NCI-H460 (cell line): ENCODE data around the gene OR6B2. TPM values are rescaled to one million over a fixed set of nuclear protein-coding genes. Genes with fewer than 3 reads are reported as not detected.

Experiments
- DNase-seq: peaks from one replicate; pipeline ENCODE4 v3.0.0-alpha.2; 2016; ENCODE audit warnings: low read depth; ENCODE audit errors: extremely low read depth
- total RNA-seq: library from RNA; depleted of rRNA; stranded (reverse); fragments of >200 nt; shearing (Covaris generic); gene quantifications from 2 replicates; pipeline ENCODE4 v1.2.3, GENCODE V29; 2014

OR6B2 gene
- total RNA-seq, 1 experiment from 2014 or later = not detected

DNA sequence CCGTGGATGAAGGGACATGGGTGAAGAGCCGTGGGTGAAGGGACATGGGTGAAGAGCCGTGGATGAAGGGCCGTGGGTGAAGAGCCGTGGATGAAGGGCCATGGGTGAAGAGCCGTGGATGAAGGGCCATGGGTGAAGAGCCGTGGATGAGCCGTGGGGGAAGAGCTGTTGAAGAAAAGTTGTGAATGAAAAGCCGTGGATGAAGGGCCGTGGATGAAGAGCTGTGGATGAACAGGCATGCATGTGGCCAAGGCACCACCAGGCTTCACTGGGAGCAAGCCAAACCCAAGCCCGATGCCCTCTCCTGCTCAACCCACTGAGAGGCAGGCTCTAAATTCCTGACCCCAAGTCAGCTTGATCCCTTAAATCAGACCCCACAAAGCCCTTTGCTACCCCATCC, 12.5 kb upstream of the OR6B2 start:
- no peak for DNase-seq

GRCh38 chr2:240041363-240041762, 11.1 kb upstream of the OR6B2 start:
- DNase-seq = no peak

GRCh38 chr2:240037358-240037757, 7.1 kb upstream of the OR6B2 start:
- DNase-seq = no peak

- DNase-seq = no peak
Measured at GRCh38 chr2:240033330-240033678, 3.1 kb upstream of the OR6B2 start.

DNA sequence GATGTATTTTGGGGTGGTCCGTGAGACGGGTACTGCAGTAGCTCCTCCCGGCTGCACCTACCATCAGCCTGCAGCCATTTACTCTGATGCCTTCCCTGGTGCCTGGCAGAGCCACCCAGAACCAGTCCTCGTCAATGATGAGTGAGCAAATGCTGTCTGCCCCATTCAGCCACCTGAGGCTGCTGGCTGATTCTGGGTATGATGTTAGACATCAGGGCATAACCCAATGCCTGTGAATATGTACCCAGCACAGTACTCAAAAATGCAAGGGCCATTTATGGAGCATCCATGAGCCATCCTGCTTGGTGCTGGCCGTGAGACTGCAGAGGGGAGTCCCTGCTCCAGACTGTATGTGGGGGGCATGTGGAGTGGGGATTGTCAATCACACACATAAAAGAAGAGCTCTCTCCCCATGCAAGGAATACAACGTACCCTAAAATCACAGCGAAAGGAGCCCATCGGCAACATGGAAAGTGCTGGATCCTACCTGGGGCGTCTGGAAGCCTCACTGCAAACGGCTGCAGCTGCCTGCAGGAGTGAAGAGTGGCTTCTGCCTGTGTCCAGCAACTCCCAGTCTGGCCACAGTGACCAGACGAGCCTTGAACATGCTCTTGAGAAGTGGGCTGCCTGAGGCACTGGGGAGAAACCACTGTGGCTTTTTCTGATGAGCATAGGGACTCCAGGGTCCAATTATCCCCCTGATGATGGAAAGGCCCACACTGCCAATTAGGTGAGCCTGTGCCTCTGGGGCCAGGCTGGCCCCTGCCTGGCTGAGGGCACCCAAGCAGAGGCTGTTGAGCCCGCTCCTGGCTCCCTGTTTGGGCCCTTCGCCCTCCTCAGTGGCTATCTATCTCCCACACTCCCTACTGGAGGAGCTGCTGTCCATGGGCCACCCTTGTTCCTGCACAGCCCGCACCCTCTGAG, 2.4 kb upstream of the OR6B2 start:
- DNase-seq = no peak

- DNase-seq = no peak
Measured at GRCh38 chr2:240024766-240025165, 5.5 kb downstream of the OR6B2 start.

- no peak for DNase-seq
Measured at GRCh38 chr2:240023792-240024191, 6.4 kb downstream of the OR6B2 start.

DNA sequence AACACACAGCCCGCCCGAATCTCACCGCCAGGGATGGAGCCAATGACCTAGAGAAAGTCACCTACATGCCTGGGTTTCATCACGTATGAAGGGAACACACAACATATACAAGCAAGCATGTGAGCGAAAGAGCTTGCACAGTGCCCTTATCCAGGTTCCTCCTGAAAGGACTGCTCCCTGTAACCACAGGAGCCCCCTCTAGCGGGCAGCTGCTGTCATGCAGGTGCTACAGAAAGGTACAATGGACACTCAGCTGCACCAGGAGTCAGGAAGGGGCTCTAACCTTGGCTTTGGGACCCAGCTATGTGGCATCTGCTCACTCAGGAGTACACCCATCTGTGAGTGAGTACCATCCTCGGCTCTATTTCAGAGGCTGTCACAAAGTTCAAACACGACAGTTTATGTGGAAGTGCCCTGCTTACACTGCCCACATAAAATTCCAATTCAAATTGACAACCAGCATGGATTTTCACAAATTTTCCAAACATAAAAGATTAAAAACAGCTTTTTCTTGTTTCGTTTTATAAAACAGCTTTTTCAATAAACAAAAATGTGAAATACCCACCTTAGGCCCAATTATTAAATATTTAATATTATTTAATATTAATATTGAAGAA, 8.6 kb downstream of the OR6B2 start:
- peak; percentile 66 for DNase-seq

- DNase-seq = no peak
Measured at GRCh38 chr2:240018071-240018750, 12.0 kb downstream of the OR6B2 start.

DNA sequence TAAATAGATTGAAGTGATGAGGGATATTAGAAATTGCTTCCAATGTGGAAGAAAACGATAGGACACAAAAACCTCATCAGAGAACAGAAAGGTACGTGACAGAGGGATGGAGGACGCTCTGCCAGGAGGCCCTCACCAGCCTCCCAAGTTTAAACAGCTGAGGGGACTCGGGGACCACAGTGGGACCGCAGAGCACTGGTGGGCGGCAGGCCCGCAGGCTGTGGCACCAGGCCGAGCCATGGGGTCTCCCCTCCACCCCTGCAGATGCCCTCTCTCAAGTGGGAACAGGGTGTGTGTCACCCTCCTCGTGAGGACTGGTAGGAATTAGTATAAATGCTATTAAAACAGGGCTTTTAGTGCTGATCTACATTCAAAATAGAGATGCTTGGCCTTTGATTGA, 15.9 kb downstream of the OR6B2 start:
- DNase-seq = no peak

DNA sequence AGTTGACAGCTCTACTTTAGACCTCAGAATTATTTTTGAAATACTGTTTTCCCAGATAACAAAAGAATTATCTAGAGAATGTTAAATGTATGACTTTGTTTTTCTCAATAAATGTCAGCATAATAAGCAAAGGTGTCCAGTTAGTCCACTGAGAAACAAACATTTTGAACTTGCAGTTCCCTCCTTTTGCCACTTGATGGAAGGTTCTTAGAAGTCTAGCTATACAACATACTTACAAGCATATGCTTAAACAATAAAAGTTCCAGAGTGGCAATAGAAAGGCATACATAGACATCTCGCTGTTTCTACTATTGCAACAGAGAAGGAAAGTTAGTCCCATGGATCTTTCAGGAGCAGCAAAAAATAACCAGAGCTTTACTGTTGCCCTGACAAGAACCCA, 16.9 kb downstream of the OR6B2 start:
- DNase-seq = peak; percentile 11

DNA sequence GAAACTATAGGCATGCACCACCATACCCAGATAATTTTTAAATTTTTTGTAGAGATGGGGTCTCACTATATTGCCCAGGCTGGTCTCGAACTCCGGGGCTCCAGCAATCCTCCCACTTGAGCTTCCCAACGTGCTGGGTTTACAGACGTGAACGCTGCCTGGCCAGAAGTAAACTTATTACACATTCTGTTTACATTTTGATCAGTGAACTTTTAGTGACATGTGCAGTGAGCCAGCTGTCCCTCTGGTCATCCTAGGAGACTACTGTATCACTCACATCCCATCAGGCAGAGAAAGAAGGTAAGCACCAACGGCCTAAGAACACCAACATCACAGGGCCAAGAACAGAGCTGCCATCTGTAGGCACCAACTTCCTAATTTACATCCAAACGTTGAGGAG, 27.2 kb downstream of the OR6B2 start:
- no peak for DNase-seq

DNA sequence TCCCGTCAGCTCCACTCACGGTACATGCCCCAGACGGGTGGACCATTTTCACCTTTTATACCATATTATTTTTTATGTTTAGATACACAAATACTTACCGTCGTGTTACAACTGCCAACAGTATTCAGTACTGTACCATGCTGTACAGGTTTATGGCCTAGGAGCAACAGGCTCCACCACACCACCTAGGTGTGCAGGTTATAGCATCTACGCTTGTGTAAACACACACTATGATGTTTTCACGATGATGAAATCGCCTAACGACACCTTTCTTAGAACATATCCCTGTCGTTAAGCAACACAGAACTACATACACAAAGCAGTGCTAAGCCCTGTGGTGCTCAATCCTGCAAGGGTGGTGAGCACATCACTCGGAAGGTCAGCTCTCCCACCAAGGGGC, 29.6 kb downstream of the OR6B2 start:
- DNase-seq = no peak

DNA sequence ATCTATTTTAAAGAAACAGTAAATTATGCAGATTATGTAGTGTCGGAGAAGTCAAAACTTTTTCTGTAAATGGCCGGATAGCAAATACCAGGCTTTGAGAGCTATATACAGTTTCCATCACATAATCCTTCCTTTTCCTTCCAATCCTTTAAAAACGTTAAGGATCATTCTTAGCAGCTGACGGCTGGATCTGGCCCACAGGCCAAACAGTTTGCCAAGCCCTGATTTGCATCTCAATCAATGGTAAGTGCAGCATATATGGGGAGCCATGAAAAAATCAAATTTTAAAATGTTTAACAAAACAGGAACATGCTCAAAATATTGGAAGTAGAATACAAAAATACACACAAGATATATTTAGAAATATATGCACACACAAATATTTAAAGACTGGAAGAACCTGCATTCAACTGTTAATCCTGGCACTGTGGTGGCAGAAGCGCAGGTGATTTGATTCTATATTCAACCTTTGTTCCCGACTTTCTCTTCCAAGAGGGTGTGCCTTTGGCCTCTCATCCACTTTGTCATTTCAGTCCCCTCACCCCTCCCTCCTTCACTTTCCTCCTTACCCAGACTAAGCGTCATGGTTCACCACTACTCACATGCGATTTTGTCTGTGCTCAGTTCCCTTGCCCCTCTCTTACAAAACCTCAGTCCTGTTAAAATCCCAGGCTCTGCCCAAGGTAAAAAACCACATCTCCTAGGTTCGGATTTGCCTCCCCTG, 32.4 kb downstream of the OR6B2 start:
- DNase-seq = no peak

DNA sequence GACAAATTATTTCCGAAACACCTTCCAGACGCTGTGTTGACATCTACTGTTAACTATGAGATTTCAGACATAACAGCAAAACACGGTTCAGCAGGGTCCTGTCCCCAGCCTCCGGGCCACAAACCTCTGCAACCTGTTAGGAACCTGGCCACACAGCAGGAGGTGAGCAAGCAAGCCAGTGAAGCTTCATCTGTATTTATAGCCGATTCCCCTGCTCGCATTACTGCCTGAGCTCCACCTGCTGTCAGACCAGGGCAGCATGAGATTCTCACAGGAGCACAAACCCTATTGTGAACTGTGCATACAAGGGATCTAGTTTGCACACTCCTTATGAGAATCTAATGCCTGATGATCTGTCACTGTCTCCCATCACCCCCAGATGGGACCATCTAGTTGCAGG, 36.1 kb downstream of the OR6B2 start:
- no peak for DNase-seq

- no peak for DNase-seq
Measured at GRCh38 chr2:239993291-239993690, 36.9 kb downstream of the OR6B2 start.

- DNase-seq = peak; percentile 46
Measured at GRCh38 chr2:239991689-239992314, 38.4 kb downstream of the OR6B2 start.

- no peak for DNase-seq
Measured at GRCh38 chr2:239990966-239991365, 39.3 kb downstream of the OR6B2 start.

- no peak for DNase-seq
Measured at GRCh38 chr2:239985356-239985755, 44.9 kb downstream of the OR6B2 start.

DNA sequence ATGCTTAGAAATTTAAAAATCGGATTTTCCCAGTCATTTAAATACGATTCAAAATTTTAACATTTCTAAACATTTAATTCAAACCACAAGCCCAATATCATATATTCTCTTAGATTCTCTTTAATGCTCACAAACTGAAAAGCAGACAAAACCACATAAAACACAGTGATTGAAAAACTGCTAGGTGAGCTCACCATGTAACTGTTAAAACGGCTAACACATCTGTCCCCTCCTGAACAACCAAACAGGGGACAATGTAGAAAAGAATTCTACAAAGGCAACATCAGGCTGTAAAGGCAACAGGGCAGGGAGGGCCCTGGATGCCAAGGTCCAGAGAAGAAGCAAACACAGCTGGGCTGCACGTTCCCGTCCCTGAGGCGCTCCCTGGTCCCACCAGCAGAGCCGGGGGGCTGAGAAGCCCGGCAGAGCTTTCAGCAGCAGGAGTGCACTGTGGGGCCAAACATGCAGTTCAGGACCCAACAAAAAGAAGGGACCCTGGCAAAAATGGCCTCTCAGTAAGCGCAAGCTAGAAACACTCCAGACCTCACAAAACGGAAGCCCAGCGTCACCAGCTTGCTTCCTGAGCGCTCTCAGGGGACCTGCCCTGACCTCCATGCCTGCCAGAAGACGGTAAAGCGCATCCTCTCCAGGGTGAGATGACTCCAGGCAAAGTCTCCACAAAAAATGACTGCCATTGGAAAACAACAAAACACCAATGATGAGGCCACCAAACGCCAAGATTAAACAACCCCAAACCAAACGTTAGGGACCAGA, 45.6 kb downstream of the OR6B2 start:
- DNase-seq = no peak
